Prostate gland (tissue), 2 donors: ENCODE data around the gene IER3. TPM values are rescaled to one million over a fixed set of nuclear protein-coding genes. Genes with fewer than 3 reads are reported as not detected.

Experiments
- DNase-seq: peaks from one replicate; pipeline ENCODE4 v3.0.0-alpha.2; 2019; ENCODE audit warnings: low spot score
- H3K27ac ChIP-seq, 2 donors: fragments of 200-600 bp; sonication (generic); 2 replicates each; pipeline ENCODE4 v1.5.1; 2017 to 2019
- H3K27me3 ChIP-seq: fragments of 200-600 bp; sonication (generic); replicated peaks from 2 replicates; pipeline ENCODE4 v1.5.1; 2019; ENCODE audit not compliant: insufficient read depth
- H3K36me3 ChIP-seq, 2 donors: fragments of 200-600 bp; sonication (generic); 1 replicate in 1 of 2; 2 replicates in 1 of 2; pipeline versions ENCODE4 v1.5.1 to v1.8.1; 2017 to 2019
- H3K4me1 ChIP-seq: fragments of 200-600 bp; sonication (generic); replicated peaks from 2 replicates; pipeline ENCODE4 v1.5.1; 2019
- H3K4me3 ChIP-seq, 2 donors: fragments of 200-600 bp; sonication (generic); 2 replicates each; pipeline ENCODE4 v1.5.1; 2017 to 2019
- H3K9me3 ChIP-seq: fragments of 200-600 bp; sonication (generic); 2 replicates; pipeline ENCODE4 v1.5.1; 2017
- CTCF ChIP-seq, 4 experiments: fragments of 200-600 bp in 2 of 4; fragments of 450-650 bp in 2 of 4; sonication (generic) in 2 of 4; IDR thresholded peaks; 1 replicate in 3 of 4; 2 replicates in 1 of 4; pipeline ENCODE4 v1.5.1; 2016 to 2019; ENCODE audit warnings: antibody characterized with exemption in 4 of 4, mild to moderate bottlenecking in 2 of 4, moderate library complexity in 2 of 4
- POLR2A ChIP-seq: fragments of 450-650 bp; IDR thresholded peaks from one replicate; pipeline ENCODE4 v1.6.1; 2016; ENCODE audit warnings: antibody characterized with exemption, mild to moderate bottlenecking
- POLR2AphosphoS5 ChIP-seq: sonication (generic); formaldehyde crosslinking; IDR thresholded peaks from one replicate; pipeline ENCODE4 v1.6.1; 2017; ENCODE audit warnings: antibody characterized with exemption
- WGBS: methylation state at CpG from one replicate; pipeline ENCODE4 v1.1.5; 2018; 5-methylcytosine and 5-hydroxymethylcytosine counted together
- intact Hi-C: fragments of 100-400 bp; cut with DNase I; formaldehyde crosslinking; loops from one replicate; pipeline ENCODE4 v1.14.2; 2022
- total RNA-seq, 2 donors: library from RNA; depleted of rRNA; stranded (reverse); fragments of >200 nt; gene quantifications; one replicate each; pipeline ENCODE4 v1.1.0, GENCODE V29; 2016

Gene IER3
- total RNA-seq, 2 donors from 2014 or later, result 13.9 to 26.4 TPM

- intact Hi-C loops, result no loop called here
- Histone ChIP-seq H3K4me3 (no peak overlapping the region), H3K27me3 (no peaks in the 10 kb centered on the region), H3K36me3 (no peaks in the 10 kb centered on the region), H3K4me1 (no peaks in the 10 kb centered on the region), H3K27ac (no peak overlapping the region), H3K9me3 (no peaks in the 10 kb centered on the region)
- 54% methylated on average over 6 of the region's 6 CpGs for WGBS
- TF ChIP-seq POLR2AphosphoS5 (no peak), CTCF (IDR thresholded peaks at IDR 0.05) (no peak), POLR2A (no peak)
- DNase-seq, result no peak
Measured at GRCh38 chr6:30707281-30707850, 37.0 kb downstream of the IER3 start.

- Histone ChIP-seq H3K36me3 (no peaks in the 10 kb centered on the region), H3K9me3 (no peaks in the 10 kb centered on the region), H3K27me3 (no peaks in the 10 kb centered on the region), H3K4me1 (no peaks in the 10 kb centered on the region), H3K4me3 (no peak overlapping the region), H3K27ac (no peak overlapping the region)
- 95% methylated on average over 4 of the region's 4 CpGs for WGBS
- no peak for DNase-seq
- TF ChIP-seq POLR2A (no peak), CTCF (IDR thresholded peaks at IDR 0.05) (no peak), POLR2AphosphoS5 (no peak)
- intact Hi-C loops, result no loop called here
Measured at GRCh38 chr6:30705620-30706019, 38.7 kb downstream of the IER3 start.

GRCh38 chr6:30703821-30704220 is 40.5 kb downstream of the IER3 start:
- no peaks in the 10 kb centered on the region for H3K9me3 ChIP-seq
- TF ChIP-seq POLR2AphosphoS5 (no peak), POLR2A (no peak), CTCF (IDR thresholded peaks at IDR 0.05) (no peak)
- 100% methylated on average over 4 of the region's 4 CpGs for WGBS
- H3K4me1 ChIP-seq, result no peaks in the 10 kb centered on the region
- no peaks in the 10 kb centered on the region for H3K27me3 ChIP-seq
- H3K4me3 ChIP-seq, result no peak overlapping the region
- no peak for DNase-seq
- no peaks in the 10 kb centered on the region for H3K36me3 ChIP-seq
- H3K27ac ChIP-seq, result no peak overlapping the region
- intact Hi-C loops, result no loop called here

GRCh38 chr6:30703011-30703410 is 41.3 kb downstream of the IER3 start:
- Histone ChIP-seq H3K27me3 (no peaks in the 10 kb centered on the region), H3K9me3 (no peaks in the 10 kb centered on the region), H3K36me3 (no peaks in the 10 kb centered on the region), H3K4me1 (no peaks in the 10 kb centered on the region), H3K27ac (no peak overlapping the region), H3K4me3 (no peak overlapping the region)
- DNase-seq, result no peak
- TF ChIP-seq POLR2A (no peak), CTCF (IDR thresholded peaks at IDR 0.05) (no peak), POLR2AphosphoS5 (no peak)
- WGBS, result 93% methylated on average over 10 of the region's 10 CpGs
- intact Hi-C loops, result no loop called here

GRCh38 chr6:30700340-30700739 is 44.0 kb downstream of the IER3 start:
- Histone ChIP-seq H3K27ac (no peak overlapping the region), H3K9me3 (no peaks in the 10 kb centered on the region), H3K36me3 (no peaks in the 10 kb centered on the region), H3K4me3 (no peak overlapping the region), H3K27me3 (no peaks in the 10 kb centered on the region), H3K4me1 (no peaks in the 10 kb centered on the region)
- DNase-seq, result no peak
- intact Hi-C loops, result no loop called here
- TF ChIP-seq POLR2A (no peak), CTCF (IDR thresholded peaks at IDR 0.05) (no peak), POLR2AphosphoS5 (no peak)
- 64% methylated on average over 4 of the region's 4 CpGs for WGBS
